ENCODE measurements around the gene CXorf66. TPM values are rescaled to one million over a fixed set of nuclear protein-coding genes. Genes with fewer than 3 reads are reported as not detected.

The CXorf66 gene
- total and polyA plus RNA-seq, 2 of the 13 experiments (the other 11 are each of a cell fraction or from before 2014, with no cell fraction given): not detected

DNA sequence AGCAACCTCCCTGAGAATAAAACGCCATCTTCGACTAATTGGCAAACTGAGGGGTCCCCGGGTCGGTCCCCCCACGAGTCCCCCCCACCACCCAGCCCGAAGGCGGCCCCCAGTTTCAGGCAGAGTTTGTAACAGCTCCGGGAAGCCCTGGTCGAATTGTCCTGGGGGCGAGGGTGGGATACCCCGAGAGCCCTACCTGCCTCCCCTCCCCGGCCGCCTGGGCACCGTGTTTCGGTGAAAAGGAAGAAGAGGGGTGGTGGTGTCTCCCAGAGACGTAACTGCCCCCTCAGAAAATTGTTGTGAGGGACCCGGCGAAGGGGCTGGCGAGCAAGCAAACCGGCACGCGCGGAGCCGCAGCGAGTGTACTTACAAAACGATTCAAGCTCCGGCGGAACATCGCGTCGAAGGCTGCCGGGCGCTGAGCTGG is 33.7 kb downstream of the CXorf66 start:
- 0 out of 2 replicates have a peak, but pooled peaks have one; percentile 4 for TF ChIP-seq MYC (CRISPR knock-in tag; IDR thresholded peaks at IDR 0.05; ENCODE audit: borderline replicate concordance)
- TF ChIP-seq, protein P1, sequence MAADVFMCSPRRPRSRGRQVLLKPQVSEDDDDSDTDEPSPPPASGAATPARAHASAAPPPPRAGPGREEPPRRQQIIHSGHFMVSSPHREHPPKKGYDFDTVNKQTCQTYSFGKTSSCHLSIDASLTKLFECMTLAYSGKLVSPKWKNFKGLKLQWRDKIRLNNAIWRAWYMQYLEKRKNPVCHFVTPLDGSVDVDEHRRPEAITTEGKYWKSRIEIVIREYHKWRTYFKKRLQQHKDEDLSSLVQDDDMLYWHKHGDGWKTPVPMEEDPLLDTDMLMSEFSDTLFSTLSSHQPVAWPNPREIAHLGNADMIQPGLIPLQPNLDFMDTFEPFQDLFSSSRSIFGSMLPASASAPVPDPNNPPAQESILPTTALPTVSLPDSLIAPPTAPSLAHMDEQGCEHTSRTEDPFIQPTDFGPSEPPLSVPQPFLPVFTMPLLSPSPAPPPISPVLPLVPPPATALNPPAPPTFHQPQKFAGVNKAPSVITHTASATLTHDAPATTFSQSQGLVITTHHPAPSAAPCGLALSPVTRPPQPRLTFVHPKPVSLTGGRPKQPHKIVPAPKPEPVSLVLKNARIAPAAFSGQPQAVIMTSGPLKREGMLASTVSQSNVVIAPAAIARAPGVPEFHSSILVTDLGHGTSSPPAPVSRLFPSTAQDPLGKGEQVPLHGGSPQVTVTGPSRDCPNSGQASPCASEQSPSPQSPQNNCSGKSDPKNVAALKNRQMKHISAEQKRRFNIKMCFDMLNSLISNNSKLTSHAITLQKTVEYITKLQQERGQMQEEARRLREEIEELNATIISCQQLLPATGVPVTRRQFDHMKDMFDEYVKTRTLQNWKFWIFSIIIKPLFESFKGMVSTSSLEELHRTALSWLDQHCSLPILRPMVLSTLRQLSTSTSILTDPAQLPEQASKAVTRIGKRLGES (CRISPR knock-in tag; IDR thresholded peaks at IDR 0.05; ENCODE audit: borderline replicate concordance): no peak
- TF ChIP-seq ATRX (CRISPR knock-in tag; IDR thresholded peaks at IDR 0.05; ENCODE audit: borderline replicate concordance): no peak
- POLR2A ChIA-PET: no interaction called here

More for the DNA sequence above, 33.7 kb downstream of the CXorf66 start:
- DNase-seq (ENCODE audit: low spot score) (no peak), ATAC-seq (no peak), FAIRE-seq (no peak)
- Histone ChIP-seq H3K4me2 (ENCODE audit: low read depth, low read length) (peak overlapping the region; percentile 73), H3K27me3 (ENCODE audit: control insufficient read depth in 1 of 2, insufficient read depth in 2 of 2, low read length in 2 of 2) (no peaks in the 10 kb centered on the region; a peak in 1 of 5 replicates), H3K9me3 (ENCODE audit: low read length) (no peaks in the 10 kb centered on the region), H3K9ac (ENCODE audit: insufficient read depth, low read depth, low read length) (peak overlapping the region; percentile 71), H2AFZ (ENCODE audit: low read length) (no peak overlapping the region), H4K20me1 (ENCODE audit: insufficient read depth, low read length) (no peaks in the 10 kb centered on the region), H3K79me2 (ENCODE audit: insufficient read depth, low read length) (peaks cover 41% of the 10 kb centered on the region), H3K4me1 (ENCODE audit: insufficient read depth, low read length) (peaks cover 22% of the 10 kb centered on the region), H3K27ac (ENCODE audit: extremely low read length, insufficient read depth, low read length) (peak overlapping the region; percentile 66), H3K4me3 (replicated peaks in 1 of 3; ENCODE audit: insufficient read depth in 1 of 3, low read depth in 2 of 3, low read length in 3 of 3) (peak overlapping the region; percentile 72 to 83 (median 76); a peak in 5 of 6 replicates), H3K36me3 (replicated peaks in 1 of 2; ENCODE audit: control insufficient read depth in 1 of 2, insufficient read depth in 2 of 2, low read length in 2 of 2) (no peaks in the 10 kb centered on the region)
- no CpG with 5 or more reads among the region's 33 CpGs for WGBS (ENCODE audit: low lambda C conversion rate)
- no TSS peak for BruUV-seq (replicated peaks)
- in situ Hi-C loops (cut with HindIII; ENCODE audit: extremely low pct_ligation_motif_present, low pct_unique_long_range_greater_than_20kb): no loop called here
- intact Hi-C loops (cut with micrococcal nuclease; ENCODE audit: unreplicated experiment): loop anchor here (5.0 kb wide), 1 partner anchor 134 kb away; no protein-coding TSS in a partner anchor
- CTCF ChIA-PET (ENCODE audit: low intra/inter-chr PET ratio, low total read pairs): no interaction called here
